ENCODE data around the gene ZBTB40. TPM values are rescaled to one million over a fixed set of nuclear protein-coding genes. Genes with fewer than 3 reads are reported as not detected.

Gene ZBTB40
- polyA plus RNA-seq, 1 of the 3 experiments (the other 2 are of a cell fraction) = 5.0 TPM

DNA sequence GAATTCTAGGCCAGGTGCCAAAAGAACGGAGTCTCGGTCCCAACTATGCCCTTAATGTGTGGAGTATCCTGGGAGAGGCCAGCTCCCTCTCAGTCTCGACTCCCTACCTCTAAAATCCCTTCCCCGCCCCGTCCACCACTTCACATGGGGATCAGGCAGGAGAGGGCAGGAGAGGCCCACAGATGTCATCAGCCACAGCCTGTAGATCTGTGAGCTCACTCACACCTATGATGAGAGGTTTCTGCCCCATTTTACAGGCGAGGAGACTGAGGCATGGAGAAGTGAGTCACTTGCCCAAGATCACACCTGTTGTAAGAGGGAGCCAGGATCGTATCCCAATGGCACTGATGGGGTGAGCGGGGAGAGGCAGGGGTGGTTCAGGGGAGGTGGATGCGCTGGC, 91.2 kb downstream of the ZBTB40 start:
- ChIA-PET CTCF (interaction anchor here (1.1 to 2.2 kb wide), 7 partner anchors 10 to 100 kb away, joined by 3 to 10 read pairs (median 6); partner anchors contain the start of genes C1QA and C1QC), POLR2A (no interaction called here)
- H3K4me3 ChIP-seq (ENCODE audit: low read depth in 2 of 2, low read length in 1 of 2) = no peak overlapping the region
- H3K79me2 ChIP-seq (ENCODE audit: insufficient read depth) = no peaks in the 10 kb centered on the region
- no peak overlapping the region for H2AFZ ChIP-seq (ENCODE audit: low read depth)
- no peak for DNase-seq
- no peak overlapping the region for H3K9ac ChIP-seq
- H3K4me1 ChIP-seq (ENCODE audit: control insufficient read depth in 1 of 2, insufficient read depth in 2 of 2, low read depth in 1 of 2, low read length in 1 of 2) = no peaks in the 10 kb centered on the region; a peak in 1 of 4 replicates
- H3K27ac ChIP-seq (ENCODE audit: low read depth in 2 of 2, low read length in 1 of 2) = no peak overlapping the region
- H3K27me3 ChIP-seq (ENCODE audit: insufficient read depth) = 0 out of 2 replicates have a peak, but pooled peaks cover 10% of the 10 kb centered on the region
- no peaks in the 10 kb centered on the region for H3F3A ChIP-seq (replicated peaks; ENCODE audit: insufficient read depth)
- no peak overlapping the region for H3K4me2 ChIP-seq
- no peaks in the 10 kb centered on the region for H4K20me1 ChIP-seq (ENCODE audit: insufficient read depth)
- no peaks in the 10 kb centered on the region for H3K9me3 ChIP-seq
- 77% methylated on average over 9 of the region's 9 CpGs for WGBS (ENCODE audit: low lambda C conversion rate)
- no peaks in the 10 kb centered on the region for H3K9me2 ChIP-seq
- TF ChIP-seq, protein P1, sequence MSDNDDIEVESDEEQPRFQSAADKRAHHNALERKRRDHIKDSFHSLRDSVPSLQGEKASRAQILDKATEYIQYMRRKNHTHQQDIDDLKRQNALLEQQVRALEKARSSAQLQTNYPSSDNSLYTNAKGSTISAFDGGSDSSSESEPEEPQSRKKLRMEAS (IDR thresholded peaks at IDR 0.05; ENCODE audit: low read depth) = no peak
- TF ChIP-seq YY1 (IDR thresholded peaks at IDR 0.05; ENCODE audit: low read depth) (no peak), SIN3A (IDR thresholded peaks at IDR 0.05; ENCODE audit: borderline replicate concordance, low read depth, low read length) (no peak), EP300 (IDR thresholded peaks at IDR 0.05; ENCODE audit: borderline replicate concordance in 1 of 2, low read depth in 1 of 2, low read length in 1 of 2) (no peak), SMC3 (IDR thresholded peaks at IDR 0.05; ENCODE audit: low read depth, low read length) (peak; percentile 33; the same call in 1 of the 2 replicates), RAD21 (IDR thresholded peaks at IDR 0.05; ENCODE audit: low read length) (peak; percentile 35), FOXJ3 (CRISPR knock-in tag; IDR thresholded peaks at IDR 0.05) (no peak), RCOR1 (IDR thresholded peaks at IDR 0.05; ENCODE audit: low read length) (no peak)
- TF ChIP-seq, protein P2, sequence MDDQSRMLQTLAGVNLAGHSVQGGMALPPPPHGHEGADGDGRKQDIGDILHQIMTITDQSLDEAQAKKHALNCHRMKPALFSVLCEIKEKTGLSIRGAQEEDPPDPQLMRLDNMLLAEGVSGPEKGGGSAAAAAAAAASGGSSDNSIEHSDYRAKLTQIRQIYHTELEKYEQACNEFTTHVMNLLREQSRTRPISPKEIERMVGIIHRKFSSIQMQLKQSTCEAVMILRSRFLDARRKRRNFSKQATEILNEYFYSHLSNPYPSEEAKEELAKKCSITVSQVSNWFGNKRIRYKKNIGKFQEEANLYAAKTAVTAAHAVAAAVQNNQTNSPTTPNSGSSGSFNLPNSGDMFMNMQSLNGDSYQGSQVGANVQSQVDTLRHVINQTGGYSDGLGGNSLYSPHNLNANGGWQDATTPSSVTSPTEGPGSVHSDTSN (IDR thresholded peaks at IDR 0.05) = no peak
- no peaks in the 10 kb centered on the region for H3K36me3 ChIP-seq (replicated peaks in 1 of 2; ENCODE audit: control insufficient read depth in 1 of 2, insufficient read depth in 2 of 2, low read length in 1 of 2)

DNA sequence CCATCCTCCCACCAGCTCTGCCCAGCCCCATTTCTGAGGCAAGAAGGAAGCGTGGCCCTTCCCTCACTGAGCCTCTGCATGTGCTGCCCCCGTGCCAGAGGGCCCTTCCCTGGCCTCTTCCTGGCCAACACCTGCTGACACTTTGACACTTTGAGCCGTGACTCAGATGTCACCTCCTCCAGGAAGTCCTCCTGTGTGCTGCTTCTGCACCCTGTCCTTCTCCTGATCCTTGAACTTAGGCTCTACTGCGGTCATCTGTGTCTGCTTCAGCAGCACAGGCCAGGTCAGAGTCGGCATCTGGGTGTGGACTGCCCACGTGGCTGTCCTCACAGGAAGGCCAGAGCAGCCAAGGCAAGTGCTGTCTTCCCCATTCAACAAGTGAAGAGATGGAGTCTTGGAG, 92.0 kb downstream of the ZBTB40 start:
- no peaks in the 10 kb centered on the region for H3K9me3 ChIP-seq
- H3K9ac ChIP-seq = no peak overlapping the region
- ChIA-PET CTCF (interaction anchor here (1.2 to 1.7 kb wide), 4 partner anchors 10 to 97 kb away, joined by 3 to 10 read pairs (median 5); partner anchors contain the start of gene C1QA), POLR2A (no interaction called here)
- WGBS (ENCODE audit: low lambda C conversion rate) = 64% methylated on average over 6 of the region's 6 CpGs
- no peaks in the 10 kb centered on the region for H3K9me2 ChIP-seq
- H3K79me2 ChIP-seq (ENCODE audit: insufficient read depth) = no peaks in the 10 kb centered on the region
- H3K36me3 ChIP-seq (replicated peaks in 1 of 2; ENCODE audit: control insufficient read depth in 1 of 2, insufficient read depth in 2 of 2, low read length in 1 of 2) = no peaks in the 10 kb centered on the region
- no peak overlapping the region for H3K4me2 ChIP-seq
- no peaks in the 10 kb centered on the region for H4K20me1 ChIP-seq (ENCODE audit: insufficient read depth)
- no peak overlapping the region for H2AFZ ChIP-seq (ENCODE audit: low read depth)
- H3K27ac ChIP-seq (ENCODE audit: low read depth in 2 of 2, low read length in 1 of 2) = no peak overlapping the region
- no peaks in the 10 kb centered on the region for H3F3A ChIP-seq (replicated peaks; ENCODE audit: insufficient read depth)
- no peak overlapping the region for H3K4me3 ChIP-seq (ENCODE audit: low read depth in 2 of 2, low read length in 1 of 2)
- DNase-seq = no peak
- TF ChIP-seq, protein P3, sequence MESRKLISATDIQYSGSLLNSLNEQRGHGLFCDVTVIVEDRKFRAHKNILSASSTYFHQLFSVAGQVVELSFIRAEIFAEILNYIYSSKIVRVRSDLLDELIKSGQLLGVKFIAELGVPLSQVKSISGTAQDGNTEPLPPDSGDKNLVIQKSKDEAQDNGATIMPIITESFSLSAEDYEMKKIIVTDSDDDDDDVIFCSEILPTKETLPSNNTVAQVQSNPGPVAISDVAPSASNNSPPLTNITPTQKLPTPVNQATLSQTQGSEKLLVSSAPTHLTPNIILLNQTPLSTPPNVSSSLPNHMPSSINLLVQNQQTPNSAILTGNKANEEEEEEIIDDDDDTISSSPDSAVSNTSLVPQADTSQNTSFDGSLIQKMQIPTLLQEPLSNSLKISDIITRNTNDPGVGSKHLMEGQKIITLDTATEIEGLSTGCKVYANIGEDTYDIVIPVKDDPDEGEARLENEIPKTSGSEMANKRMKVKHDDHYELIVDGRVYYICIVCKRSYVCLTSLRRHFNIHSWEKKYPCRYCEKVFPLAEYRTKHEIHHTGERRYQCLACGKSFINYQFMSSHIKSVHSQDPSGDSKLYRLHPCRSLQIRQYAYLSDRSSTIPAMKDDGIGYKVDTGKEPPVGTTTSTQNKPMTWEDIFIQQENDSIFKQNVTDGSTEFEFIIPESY (IDR thresholded peaks at IDR 0.05; ENCODE audit: borderline replicate concordance, low read depth) = no peak
- TF ChIP-seq POLR2AphosphoS5 (IDR thresholded peaks at IDR 0.05; ENCODE audit: low read depth, low read length) = no peak
- no peak for TF ChIP-seq MEF2A (IDR thresholded peaks at IDR 0.05; ENCODE audit: borderline replicate concordance, low read depth)
- TF ChIP-seq, protein P4, sequence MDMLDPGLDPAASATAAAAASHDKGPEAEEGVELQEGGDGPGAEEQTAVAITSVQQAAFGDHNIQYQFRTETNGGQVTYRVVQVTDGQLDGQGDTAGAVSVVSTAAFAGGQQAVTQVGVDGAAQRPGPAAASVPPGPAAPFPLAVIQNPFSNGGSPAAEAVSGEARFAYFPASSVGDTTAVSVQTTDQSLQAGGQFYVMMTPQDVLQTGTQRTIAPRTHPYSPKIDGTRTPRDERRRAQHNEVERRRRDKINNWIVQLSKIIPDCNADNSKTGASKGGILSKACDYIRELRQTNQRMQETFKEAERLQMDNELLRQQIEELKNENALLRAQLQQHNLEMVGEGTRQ (IDR thresholded peaks at IDR 0.05; ENCODE audit: borderline replicate concordance, low read depth, low read length) = no peak
- TF ChIP-seq NRF1 (IDR thresholded peaks at IDR 0.05; ENCODE audit: low read depth, low read length) = no peak
- TF ChIP-seq, protein P5, sequence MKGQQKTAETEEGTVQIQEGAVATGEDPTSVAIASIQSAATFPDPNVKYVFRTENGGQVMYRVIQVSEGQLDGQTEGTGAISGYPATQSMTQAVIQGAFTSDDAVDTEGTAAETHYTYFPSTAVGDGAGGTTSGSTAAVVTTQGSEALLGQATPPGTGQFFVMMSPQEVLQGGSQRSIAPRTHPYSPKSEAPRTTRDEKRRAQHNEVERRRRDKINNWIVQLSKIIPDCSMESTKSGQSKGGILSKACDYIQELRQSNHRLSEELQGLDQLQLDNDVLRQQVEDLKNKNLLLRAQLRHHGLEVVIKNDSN (IDR thresholded peaks at IDR 0.05; ENCODE audit: borderline replicate concordance, low read depth) = no peak
- TF ChIP-seq, protein P1 (IDR thresholded peaks at IDR 0.05; ENCODE audit: low read depth) = no peak
- TF ChIP-seq RCOR1 (IDR thresholded peaks at IDR 0.05; ENCODE audit: low read length) = no peak
- TF ChIP-seq, protein P6, sequence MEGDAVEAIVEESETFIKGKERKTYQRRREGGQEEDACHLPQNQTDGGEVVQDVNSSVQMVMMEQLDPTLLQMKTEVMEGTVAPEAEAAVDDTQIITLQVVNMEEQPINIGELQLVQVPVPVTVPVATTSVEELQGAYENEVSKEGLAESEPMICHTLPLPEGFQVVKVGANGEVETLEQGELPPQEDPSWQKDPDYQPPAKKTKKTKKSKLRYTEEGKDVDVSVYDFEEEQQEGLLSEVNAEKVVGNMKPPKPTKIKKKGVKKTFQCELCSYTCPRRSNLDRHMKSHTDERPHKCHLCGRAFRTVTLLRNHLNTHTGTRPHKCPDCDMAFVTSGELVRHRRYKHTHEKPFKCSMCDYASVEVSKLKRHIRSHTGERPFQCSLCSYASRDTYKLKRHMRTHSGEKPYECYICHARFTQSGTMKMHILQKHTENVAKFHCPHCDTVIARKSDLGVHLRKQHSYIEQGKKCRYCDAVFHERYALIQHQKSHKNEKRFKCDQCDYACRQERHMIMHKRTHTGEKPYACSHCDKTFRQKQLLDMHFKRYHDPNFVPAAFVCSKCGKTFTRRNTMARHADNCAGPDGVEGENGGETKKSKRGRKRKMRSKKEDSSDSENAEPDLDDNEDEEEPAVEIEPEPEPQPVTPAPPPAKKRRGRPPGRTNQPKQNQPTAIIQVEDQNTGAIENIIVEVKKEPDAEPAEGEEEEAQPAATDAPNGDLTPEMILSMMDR (IDR thresholded peaks at IDR 0.05) = no peak
- TF ChIP-seq EZH2phosphoT487 (IDR thresholded peaks at IDR 0.05; ENCODE audit: borderline replicate concordance, low read depth) = no peak
- TF ChIP-seq GATA2 (CRISPR knock-in tag; IDR thresholded peaks at IDR 0.05) = no peak
- no peak for TF ChIP-seq ELF1 (IDR thresholded peaks at IDR 0.05)
- no peak for TF ChIP-seq FOXM1 (IDR thresholded peaks at IDR 0.05; ENCODE audit: low read depth)
- H3K4me1 ChIP-seq (ENCODE audit: control insufficient read depth in 1 of 2, insufficient read depth in 2 of 2, low read depth in 1 of 2, low read length in 1 of 2) = no peaks in the 10 kb centered on the region; a peak in 1 of 4 replicates
- H3K27me3 ChIP-seq (ENCODE audit: insufficient read depth) = peaks cover 10% of the 10 kb centered on the region; the same call in 1 of the 2 replicates
